ENCODE results near the gene CYP27C1.
"Not testable (repeated sequence)": the region's sequence is repeated elsewhere in the genome, so short reads cannot be mapped to it uniquely, and the experiment has no call there.

CYP27C1 gene

DNA sequence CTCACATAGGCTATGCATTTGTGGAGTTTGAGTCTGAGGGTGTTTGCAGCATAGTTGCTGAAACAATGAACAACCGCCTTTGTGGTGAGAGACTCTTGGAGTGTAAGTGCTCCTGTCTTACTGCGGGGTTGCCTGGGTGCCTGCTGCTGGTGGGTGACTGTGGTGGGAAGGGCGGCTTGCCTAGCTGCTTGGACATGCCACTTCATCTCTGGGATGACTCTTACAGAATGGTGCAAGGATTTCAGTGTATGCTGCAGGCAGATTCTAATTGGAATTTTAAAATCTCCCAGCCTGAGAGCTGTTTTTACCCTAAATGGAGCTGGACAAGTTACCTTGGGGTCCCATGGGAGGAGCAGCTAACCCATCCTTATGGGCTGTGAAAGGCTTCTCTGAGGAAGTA lies 50.1 kb downstream of the CYP27C1 start:
- DNase-seq: peak in 1 of 2 donors; percentile 33

DNA sequence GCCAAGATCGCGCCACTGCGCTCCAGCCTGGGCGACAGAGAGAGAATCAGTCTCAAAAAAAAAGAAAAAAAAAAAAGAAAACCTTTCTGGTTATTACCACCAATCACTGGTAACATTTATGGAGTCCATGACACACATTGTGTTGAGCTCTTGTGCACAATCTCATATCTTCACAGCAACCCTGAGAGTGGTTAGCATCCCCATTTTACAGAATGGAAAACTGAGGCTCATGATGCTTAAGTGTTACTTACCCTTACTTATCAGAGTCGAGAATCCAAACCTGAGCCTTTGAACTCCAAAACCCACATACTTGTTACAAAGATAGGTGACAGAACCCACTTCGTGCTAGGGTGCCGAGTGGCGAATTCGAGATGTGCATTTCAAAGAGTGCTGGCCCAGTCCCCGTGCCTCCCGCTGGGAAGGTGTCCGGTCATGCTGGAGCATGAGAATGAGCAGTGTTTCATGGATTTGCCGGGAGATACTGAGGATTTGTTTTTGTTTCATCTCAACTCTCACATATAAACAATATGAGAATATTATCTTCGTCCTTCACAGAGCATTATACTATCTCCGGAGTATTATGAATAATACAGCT lies 50.9 kb downstream of the CYP27C1 start:
- DNase-seq: no peak

DNA sequence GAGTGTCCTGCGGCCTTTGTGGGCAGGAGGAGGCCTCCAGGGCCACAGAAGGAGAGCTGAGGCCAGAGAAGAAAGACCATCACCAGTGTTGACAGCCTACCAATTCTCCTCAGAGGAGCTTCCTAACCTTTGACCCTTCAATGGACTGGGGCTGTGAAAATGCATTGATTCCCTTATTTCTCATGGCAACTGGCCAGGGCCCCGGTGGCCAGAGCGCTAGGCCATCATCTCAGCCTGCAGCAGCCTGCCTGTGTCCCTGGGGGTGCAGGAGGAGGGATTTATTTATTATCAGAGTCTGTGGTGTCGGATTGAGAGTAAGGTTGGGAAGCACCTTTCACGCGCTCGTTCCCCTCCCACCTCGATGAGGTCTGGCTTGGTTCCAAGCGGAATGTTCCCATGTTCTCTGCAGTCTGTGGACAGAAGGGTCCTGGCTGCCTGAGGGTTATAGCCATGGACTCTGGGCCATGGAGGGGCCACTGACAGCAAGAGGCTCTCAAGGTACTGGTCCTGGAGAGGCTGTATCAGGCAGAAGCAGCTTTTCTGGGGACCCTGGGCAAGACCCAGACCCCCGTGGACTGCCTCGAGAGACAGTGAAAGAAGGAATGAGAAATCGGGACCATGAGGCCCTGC lies 53.8 kb downstream of the CYP27C1 start:
- no peak for DNase-seq

DNA sequence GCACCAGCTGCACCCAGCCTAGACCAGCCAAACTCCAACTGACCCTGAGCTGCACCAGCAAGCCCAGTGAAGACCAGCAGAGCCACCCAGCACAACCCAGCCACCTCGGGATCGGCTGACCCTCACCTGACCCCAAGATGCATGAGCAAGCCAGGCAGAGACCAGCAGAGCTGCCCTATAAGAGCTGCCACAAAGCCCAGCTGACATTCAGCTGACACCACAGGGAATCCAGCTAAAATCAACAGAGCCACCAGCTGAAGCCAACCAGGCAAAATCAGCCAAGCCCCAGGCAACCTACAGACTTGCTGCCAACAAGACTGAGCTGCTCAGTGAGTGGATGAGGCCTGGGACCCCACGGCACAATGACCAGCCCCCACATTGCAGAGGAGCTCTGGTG lies 54.6 kb downstream of the CYP27C1 start:
- DNase-seq: no peak

DNA sequence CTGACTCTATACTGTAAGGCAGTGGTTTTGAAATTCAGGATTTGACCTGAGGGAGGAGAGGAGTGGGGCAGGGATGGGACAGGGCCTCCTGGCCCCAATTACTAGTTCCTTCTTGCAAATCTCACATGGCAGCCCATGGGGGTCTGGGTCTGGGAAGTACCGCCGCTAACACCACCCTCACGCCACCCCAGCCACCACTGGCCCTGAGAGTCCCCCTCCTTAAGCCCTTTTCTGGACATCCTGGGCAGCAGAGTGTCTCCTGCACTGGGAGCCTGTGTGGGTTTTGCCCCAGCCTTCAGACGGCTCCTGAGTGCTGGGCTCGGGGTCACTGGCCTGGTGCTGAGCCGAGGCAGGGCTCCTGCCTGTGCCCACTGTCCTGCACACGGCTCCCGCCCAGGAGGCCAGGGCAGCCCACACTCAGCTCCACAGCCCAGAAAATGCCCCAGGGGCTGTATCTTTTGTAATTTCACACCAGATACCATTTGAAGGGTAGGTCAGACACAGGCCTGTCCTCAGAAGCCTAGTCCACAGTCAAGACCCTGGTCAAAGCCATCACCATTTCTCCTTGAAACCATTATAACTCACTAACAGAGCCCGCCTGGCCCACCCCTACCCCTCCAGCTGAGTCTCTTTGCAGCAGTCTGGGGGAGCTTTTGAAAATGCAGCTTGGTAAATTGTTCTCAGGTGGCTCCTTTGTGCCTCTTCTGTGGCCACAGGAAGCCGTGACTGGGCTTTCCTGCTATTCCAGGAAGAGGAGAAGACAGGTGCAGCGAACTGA lies 55.1 kb downstream of the CYP27C1 start:
- DNase-seq: no peak

DNA sequence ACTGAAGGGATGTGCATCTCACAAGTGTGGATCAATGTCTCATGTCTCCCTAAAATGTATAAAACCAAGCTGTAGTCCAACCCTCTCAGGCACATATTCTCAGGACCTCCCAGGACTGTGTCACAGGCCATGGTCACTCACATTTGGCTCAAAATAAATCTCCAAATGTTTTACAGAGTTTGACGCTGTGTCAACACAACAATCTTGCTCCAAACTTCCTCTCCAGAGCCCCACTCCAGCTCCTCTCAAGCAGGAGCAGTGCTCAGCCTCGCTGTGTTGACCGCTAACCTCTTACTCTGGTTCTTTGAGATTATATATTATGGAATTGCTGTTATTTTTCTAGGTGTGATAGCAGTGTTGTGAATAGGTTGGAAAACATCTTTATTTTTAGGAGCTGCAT lies 56.2 kb downstream of the CYP27C1 start:
- DNase-seq: no peak

DNA sequence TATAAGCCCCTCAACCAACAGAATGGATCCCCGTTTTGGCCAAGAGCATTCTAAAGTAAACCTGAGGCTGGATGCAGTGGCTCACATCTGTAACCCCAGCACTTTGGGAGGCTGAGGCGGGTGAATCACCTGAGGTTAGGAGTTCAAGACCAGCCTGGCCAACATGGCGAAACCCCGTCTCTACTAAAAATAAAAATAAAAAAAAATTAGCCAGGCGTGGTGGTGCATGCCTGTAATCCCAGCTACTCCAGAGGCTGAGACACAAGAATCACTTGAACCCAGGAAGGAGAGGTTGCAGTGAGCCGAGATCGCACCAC lies 57.1 kb downstream of the CYP27C1 start:
- DNase-seq: not testable (repeated sequence)

DNA sequence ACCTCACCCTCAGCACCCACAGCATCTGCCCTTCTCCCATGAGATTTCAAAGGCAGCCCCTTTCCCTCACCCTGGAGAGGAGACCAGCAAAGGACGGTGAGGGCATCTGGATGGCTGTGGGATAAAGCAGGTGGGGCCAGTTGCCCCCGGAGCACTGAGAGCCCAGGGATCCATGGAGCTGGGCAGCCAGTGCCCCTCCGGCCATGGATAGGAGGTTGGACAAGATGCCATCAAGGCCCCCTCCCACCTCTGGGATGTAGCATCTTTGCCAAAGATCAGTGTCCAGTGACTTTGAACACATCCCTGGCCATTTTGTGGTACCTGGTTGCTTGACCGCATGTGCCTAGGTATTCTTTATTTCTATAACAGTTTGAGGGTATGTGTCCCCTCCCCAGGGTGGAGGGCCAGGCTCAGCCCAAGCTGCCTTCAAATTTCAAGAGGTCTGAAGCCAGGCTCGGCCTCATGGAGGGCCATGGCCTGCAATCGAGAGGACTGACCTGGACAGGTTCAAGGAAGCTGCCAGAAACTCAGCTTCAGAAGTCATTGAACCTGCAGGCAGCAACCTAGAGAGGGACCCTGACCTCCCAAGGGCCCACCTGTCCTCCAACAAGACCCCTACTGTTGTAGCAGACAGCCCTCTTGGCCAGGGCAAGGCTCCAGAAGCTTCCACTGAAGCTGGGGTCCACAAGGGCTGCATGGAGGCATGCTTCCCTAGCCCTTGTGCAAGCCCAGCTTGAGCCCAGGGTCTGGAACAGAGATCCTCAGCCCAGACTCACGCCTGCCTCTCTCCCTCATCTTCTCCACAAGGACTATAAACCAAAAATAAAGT lies 57.6 kb downstream of the CYP27C1 start:
- no peak for DNase-seq

DNA sequence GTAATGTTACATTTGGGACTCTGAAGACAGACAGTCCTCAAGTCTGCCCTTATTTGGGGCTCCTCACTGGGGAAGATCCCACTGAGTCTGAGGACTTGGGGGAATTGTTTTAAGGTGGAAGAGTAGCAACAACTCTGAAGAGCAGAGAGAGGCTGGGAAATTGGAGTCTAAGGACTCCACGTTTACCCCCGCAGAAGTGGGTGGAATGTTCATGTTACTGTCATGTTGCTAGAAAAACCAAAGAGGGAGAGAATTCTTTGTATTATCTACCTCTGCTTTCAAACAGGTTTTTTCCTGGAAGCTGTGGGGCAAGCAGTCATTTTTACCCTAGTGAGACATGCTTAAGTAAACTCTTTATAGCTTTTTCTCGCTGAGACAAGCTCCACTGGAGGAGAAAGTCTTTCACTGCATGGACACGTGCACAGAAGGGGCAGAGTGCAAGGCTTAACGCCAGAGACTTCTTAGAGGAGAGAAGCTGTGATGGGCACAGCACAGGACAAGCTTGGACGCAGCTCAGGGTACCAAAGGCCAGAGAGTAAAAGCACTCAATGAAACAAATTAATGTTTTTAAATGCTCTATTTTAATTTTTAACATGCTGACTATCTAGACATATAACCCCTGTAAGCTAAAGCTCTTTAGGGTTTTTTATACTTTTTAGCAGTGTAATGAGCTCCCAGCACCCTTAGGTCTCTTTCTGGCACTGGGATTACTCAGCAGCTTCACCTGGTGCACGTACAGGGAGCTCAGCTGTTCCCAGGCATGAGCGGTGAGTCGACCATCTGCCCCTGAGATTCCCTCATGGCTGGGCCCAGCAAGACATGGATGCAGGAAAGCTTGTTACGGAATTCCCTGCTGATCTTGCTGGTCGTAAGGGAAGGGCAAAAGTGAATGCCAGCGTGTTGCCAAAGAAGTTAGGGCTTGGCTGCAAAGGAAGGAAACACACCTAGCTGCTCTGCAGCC lies 58.6 kb downstream of the CYP27C1 start:
- DNase-seq: no peak

DNA sequence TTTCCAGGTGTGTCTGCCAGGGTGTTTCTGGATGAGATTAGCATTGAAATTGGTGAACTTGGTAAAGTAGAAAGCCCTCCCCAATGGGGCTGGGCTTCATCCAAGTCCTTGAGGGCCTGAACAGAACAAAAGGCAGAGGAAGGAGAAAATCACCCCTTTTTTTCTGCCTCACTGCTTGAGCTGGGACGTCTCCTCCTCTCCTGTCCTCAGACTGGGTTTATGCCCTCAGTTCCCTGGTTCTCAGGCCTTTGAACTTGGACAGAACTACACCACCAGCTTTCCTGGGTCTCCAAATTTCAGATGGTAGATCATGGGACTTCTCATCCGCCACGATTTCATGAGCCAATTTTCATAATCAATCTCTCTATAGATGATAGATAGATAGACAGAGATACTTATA lies 59.4 kb downstream of the CYP27C1 start:
- no peak for DNase-seq

DNA sequence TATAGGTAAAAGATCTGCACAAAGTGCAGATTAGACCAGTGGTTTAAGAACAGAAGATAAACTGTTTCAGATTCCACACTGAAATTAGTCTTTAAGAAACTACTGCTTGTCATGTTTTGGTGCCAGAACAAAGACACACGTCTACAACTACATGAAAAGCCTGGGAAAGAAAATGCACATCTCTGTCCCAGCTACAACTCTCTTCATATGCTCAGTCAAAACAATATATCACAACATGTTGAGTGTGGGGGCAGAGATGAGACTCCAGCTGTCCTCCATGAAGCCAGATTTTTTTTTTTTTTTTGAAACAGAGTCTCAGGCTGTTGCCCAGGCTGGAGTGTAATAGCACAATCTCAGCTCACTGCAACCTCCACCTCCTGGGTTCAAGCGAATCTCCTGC lies 60.6 kb downstream of the CYP27C1 start:
- no peak for DNase-seq

DNA sequence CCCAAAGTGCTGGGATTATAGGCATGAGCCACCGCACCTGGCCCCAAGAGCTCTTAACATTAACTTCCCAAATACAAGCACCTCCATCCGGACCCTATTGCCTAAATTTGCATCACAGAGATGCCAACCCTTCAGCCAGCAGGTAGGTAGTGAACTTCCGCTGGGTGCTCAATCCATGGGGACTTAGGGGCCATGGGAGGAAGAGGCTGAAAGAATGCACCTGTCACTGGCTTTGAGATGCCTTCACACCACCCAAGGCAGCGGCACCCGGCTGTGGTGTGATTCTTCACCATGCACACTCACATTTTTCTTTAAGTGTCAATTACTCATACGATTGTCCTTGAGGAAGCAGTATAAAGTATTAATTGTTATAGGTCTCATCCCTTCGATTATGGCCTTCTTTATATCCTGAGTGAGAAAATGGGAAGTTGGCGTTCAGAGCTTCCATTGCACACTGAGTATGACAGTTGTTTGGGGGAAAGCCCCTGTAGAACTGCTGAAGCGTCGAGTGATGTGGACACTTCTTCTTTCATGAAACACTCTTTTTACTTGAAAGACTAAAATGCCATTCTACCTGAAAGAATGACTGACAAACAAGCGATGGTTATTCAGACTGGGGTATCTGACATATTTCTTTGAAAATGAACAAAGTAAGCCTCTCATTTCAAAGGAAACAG lies 61.3 kb downstream of the CYP27C1 start:
- DNase-seq: peak; percentile 60 to 74

DNA sequence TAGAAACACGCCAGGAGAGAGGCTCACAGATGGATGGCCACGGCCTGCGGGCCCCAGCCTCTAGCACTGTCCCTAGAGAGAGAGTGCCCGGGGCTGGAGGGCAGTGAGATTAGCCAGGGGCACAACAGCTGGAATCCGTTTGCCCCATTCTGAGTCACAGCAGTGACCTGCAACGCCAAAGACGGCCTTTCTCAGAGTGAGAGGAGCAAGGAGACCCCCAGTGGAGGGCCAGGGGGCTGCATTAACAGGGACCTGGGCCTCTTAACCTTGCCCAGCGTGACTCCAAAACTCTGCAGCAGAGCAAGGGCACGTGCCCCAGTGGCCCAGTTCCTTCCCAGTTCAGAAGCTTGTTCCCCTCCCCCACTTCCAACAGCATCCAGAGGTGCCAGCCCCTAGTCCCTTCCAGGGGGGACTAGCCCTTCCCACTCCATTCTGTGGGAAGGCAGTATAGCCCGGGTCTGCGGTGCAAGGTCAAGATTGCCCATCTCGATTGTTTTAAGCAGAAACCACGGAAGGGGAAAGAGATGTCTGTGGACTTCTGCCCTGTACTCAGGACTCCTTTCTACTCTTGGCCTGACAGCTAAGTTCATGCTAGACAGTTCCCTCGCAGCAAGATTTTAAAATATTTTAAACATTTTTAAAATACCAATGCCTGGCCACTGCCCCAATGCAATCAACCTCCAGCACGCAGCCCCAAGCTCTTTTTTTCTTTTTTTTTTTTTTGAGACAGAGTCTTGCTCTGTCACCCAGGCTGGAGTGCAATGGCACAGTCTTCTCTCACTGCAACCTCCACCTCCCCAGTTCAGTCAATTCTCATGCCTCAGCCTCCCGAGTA lies 62.2 kb downstream of the CYP27C1 start:
- no peak for DNase-seq

DNA sequence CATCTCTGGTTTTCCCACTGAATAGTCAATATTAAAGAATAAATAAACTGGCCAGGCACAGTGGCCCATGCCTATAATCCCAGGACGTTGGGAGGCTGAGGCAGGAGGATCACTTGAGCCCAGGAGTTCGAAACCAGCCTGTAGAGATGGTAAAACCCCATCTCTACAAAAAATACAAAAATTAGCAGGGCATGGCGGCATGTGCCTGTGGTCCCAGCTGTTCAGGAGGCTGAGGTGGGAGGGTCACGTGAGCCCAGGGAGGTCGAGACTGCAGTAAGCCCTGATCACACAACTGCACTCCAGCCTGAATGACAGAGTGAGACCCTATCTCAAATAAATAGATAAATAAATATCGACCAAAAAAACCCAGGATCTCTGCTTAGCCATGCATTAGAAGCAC lies 63.0 kb downstream of the CYP27C1 start:
- no peak for DNase-seq

DNA sequence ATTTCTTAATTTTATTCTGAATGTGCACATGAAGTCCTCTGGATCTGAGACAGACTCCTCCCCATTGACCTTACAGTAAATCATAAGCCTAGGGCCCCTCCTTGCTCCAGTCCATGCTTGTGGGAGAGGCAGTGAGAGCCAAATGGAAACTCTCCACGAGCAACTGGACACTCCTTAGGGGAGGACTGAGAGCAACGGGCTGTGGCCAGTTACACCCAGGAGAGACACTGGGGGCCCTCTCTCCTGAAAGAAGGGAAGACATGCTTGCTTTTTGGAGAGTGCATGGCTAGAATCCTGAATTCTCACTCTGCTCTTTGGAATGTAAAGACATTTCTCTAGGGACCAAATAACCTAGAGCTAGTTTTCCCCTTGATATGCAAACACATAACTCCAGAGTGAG lies 64.2 kb downstream of the CYP27C1 start:
- DNase-seq: no peak

DNA sequence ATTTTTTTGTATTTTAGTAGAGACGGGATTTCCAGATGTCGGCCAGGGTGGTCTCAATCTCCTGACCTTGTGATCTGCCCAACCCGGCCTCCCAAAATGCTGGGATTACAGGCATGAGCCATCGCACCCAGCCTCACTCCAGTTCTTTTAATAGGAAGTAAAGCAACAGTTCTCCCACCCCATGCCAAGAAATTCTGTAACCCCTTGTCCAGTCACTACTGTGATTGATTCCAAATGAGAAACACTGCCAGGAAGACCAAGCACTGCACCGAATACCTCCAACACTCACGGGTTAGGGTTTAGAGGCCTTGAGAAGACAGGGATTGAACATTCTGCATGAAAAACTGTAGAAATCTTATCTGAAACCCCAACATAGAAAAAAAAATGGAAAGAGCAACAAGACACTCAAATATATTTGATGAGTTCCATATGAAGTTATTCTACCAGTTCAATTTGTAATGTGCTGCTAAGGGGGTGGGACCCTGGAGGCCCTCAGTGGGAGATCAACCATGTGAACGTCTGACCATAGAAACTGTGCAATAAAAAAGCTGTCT lies 65.0 kb downstream of the CYP27C1 start:
- DNase-seq: no peak

DNA sequence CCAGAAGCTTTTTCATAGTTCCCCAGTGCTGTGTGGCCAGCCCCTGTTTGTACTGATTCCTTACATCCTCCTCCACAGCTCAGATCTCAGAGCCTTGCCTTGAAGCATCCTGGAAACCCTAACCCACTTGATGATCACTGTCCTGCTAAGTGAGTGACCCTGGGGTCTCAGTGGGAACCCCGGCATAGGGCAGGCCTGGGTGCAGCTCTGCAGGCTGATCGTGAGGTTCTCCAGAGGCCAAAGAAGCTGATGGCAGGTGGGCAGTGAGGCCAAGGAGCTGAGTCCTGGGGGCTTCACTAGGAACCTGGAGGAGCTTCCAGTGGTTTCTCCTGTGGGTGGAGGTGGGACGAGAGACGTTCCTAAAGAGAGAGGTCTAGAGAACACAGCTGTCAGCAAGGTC lies 65.7 kb downstream of the CYP27C1 start:
- no peak for DNase-seq

DNA sequence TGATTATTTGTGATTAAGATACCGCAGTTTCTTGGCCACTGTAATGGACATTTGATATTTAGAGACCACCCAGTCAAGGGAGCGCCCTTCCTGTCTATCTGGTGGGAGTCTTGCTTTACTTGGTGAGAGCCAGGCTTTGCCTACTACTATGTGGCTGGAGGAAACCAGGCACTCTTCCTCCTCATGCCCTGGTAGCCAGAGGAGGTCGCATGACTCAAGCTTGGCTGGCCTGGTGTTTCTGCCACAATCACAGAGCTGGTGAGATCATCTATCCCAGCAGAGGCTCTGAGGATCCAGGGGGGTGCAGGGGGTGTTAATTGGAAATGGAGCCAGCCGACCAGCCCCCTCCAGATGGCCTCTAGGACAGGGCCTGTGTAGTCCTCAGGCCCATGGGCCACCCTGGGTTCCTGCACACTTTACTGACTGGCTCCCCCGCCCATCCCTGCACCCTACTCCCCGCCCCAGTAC lies 66.4 kb downstream of the CYP27C1 start:
- peak in 1 of 2 donors; percentile 32 for DNase-seq

DNA sequence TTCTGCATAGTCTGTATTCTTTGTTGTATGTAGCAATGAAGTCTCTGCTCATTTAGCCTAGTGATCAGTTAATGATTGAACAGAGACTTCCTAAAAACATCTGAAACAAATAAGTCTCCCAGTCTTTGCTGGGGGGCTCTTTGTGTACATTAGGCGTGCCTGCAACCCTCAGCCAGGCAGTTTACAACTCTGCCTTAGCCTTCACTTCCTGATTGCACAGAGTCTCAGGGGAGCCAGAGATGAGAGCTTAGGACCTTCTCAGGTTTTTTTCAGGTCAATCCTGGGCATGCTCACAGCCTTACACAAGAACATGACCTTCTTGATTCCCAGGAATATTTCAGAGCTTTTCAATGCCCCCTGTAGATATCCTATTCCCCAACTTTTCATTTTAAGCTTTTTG lies 69.1 kb downstream of the CYP27C1 start:
- no peak for DNase-seq

DNA sequence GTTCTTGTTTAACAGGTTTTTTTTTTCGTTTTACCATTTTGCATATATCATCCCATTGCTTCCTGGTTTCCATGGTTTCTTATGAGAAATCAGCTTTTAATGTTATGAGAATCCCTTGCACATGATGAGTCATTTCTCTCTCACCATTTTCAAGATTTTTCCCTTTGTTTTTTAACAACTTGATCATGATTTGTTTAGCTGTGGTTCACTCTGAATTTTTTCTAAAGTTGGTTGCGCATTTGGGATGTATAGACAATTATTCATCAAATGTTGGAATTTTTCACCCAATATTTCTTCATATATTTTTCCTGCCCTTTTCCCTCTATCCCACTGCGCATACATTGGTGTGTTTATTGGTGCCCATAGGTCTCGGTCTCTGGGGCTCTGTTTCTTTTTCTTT lies 70.7 kb downstream of the CYP27C1 start:
- DNase-seq: no peak

All from inflammatory macrophage (primary cell).